HG03103 (cell line): ENCODE results near the gene SHE.

Experiments used
- ATAC-seq: cut with Tn5 transposase; IDR thresholded peaks from one replicate; pipeline ENCODE4 v1.9.1; 2021; ENCODE audit warnings: low read depth; ENCODE audit not compliant: unreplicated experiment

SHE gene

GRCh38 chr1:154481053-154481452 lies 21.2 kb downstream of the SHE start:
- no peak for ATAC-seq

GRCh38 chr1:154479764-154480421 lies 22.3 kb downstream of the SHE start:
- ATAC-seq: no peak

GRCh38 chr1:154478639-154479038 lies 23.6 kb downstream of the SHE start:
- ATAC-seq: no peak

GRCh38 chr1:154478013-154478412 lies 24.2 kb downstream of the SHE start:
- no peak for ATAC-seq

GRCh38 chr1:154476791-154477190 lies 25.4 kb downstream of the SHE start:
- no peak for ATAC-seq

GRCh38 chr1:154474802-154475201 lies 27.4 kb downstream of the SHE start:
- no peak for ATAC-seq

- ATAC-seq: no peak
Observed at GRCh38 chr1:154471304-154471703, 30.9 kb downstream of the SHE start.

GRCh38 chr1:154469844-154470560 lies 32.2 kb downstream of the SHE start:
- ATAC-seq: no peak

GRCh38 chr1:154468535-154469250 lies 33.5 kb downstream of the SHE start:
- ATAC-seq: no peak

GRCh38 chr1:154467434-154468102 lies 34.6 kb downstream of the SHE start:
- no peak for ATAC-seq

- no peak for ATAC-seq
Observed at GRCh38 chr1:154466921-154467417, 35.2 kb downstream of the SHE start.

- ATAC-seq: no peak
Observed at GRCh38 chr1:154466206-154466605, 36.0 kb downstream of the SHE start.

- ATAC-seq: no peak
Observed at GRCh38 chr1:154465621-154466195, 36.5 kb downstream of the SHE start.

- ATAC-seq: no peak
Observed at GRCh38 chr1:154463512-154463990, 38.7 kb downstream of the SHE start.

- no peak for ATAC-seq
Observed at GRCh38 chr1:154460695-154461260, 41.4 kb downstream of the SHE start.

- no peak for ATAC-seq
Observed at GRCh38 chr1:154459080-154459479, 43.1 kb downstream of the SHE start.

- no peak for ATAC-seq
Observed at GRCh38 chr1:154456631-154457030, 45.6 kb downstream of the SHE start.

- ATAC-seq: no peak
Observed at GRCh38 chr1:154454386-154455120, 47.7 kb downstream of the SHE start.

GRCh38 chr1:154453574-154454352 lies 48.4 kb downstream of the SHE start:
- no peak for ATAC-seq
